Activated CD4-positive, alpha-beta T cell treated with anti-CD3 and anti-CD28 coated beads, Interleukin-2, Interleukin-4, amounts not matched to agents 100 ng/mL and 50 ng/mL, durations not matched to agents 16 hours and 8 hours (primary cell): Measurements from ENCODE around the gene BCAP29.

Experiments
- DNase-seq: peaks from one replicate; pipeline ENCODE4 v3.0.0-alpha.2; 2020; ENCODE audit warnings: low spot score

BCAP29 gene

DNA sequence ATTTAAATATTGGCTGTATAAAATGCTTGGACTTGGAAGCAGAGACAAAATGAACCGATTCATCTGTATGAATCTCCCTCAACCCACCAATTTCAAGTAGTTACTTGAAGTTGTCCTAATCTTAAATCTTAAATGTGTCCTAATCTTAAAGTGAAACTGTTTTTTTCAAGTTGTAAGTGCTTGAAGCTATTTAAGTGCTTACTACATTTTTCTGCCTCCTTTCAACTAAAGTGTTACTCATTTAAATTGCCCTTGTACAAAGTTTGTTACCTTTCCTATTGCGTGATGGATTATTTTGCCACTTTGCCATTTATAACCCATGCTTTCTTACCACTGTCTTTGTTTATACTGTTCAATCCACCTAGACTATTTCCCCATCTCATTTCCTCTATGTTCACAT lies 2.8 kb downstream of the BCAP29 start:
- no peak for DNase-seq

DNA sequence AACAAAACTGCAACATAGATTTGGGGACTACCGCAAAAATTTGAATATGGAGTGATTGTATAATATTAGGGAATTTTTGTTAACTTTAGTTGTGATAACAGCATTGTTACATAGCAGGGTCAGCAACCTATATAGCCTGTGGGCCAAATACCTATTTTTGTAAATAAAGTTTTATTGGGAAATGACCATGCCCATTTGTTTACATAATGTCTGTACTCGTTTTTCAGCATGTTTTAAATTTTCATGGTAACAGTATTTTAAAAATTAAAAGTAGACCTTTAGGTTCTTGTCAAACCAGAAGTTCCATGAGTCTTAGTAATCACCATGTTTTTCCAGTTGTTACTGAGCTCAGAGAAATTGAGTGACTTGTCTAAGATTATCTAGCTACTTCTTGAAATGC lies 4.7 kb downstream of the BCAP29 start:
- DNase-seq: no peak

DNA sequence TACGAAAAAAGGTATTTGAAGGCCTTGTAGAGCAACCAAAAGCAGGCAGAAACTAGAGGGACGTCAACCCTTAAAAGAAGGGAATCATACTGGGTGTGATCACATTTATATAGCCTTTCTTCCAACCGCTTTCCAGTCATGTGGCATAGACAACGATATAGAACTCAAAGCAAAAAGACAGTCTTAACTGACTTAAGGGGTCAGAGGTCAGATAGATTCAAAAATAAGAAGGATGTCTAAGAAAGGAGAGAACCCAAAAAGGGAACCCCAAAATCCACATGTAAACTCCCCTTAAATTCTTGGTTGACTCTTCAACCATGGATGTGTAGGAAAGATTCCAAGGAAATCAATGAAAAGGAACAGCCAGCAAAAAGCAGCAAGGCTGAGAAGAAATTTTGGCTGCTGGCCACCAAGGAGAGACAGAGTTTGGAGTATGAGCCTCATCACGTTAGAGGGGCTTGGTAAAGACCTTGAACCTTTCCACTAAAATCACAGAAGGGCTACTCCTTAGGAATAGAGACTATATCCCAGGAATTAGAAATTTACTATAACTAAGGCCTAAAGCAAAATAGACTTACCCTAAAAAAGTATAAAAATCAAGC lies 8.6 kb downstream of the BCAP29 start:
- DNase-seq: no peak

DNA sequence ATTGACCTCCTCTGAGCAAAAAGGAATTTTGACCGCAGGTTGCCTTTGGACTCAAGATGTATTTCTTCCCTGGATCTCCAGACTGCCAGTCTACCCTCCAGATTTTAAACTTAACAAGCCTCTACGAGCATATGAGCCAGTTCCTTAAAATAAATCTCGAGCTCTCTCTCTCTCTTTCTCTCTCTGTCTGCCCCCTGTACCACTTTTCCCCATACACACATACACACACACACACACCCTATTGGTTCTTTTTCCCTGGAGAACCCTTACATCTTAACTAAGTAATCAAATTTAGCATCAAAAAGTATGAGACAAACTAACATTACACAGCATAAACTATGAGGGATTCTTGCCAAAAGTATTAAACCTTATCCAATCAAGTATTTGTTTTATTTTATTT lies 11.4 kb downstream of the BCAP29 start:
- DNase-seq: no peak

DNA sequence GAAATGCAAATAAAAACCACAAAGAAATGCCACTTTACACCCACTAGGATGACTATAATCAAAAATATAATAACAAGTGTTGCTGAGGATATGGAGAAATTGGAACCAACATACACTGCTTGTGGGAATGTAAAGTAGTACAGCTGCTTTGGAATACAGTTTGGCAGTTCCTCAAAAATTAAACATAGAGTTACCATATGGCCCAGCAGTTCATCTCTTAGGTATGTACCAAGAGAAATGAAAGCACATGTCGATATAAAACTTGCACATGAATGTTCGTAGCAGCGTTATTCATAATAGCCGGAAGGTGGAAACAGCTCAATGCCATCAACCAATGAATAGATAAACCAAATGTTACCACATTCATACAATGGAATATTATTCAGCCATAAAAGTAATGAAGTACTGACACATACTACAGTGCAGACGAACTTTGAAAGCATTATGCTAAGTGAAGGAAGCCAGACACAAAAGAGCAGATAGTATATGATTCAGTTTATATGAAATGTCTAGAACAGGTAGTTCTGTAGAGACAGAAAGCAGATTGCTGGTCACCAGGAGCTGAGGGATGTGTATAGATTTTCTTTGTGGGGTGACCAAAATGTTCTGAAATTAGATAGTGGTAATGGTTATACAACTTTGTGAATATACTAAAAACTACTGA lies 12.4 kb downstream of the BCAP29 start:
- no peak for DNase-seq

DNA sequence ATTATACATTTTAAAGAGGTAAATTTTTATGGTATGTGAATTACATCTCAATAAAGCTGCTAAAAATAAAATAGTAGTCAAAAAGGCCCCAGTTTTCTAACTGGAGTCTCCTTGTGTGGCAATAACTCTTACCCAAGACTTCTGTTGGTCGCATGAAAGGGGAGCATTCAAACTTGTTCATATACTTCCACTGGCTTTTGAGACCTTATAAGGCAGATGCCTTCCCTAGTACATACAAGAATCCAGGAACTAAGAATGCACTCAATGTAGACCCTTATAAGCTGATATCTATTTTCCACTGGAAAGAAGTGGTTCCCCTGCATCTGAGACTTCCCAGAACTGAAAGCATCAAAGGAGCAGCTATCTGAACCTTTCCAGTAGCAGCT lies 13.0 kb downstream of the BCAP29 start:
- DNase-seq: no peak

DNA sequence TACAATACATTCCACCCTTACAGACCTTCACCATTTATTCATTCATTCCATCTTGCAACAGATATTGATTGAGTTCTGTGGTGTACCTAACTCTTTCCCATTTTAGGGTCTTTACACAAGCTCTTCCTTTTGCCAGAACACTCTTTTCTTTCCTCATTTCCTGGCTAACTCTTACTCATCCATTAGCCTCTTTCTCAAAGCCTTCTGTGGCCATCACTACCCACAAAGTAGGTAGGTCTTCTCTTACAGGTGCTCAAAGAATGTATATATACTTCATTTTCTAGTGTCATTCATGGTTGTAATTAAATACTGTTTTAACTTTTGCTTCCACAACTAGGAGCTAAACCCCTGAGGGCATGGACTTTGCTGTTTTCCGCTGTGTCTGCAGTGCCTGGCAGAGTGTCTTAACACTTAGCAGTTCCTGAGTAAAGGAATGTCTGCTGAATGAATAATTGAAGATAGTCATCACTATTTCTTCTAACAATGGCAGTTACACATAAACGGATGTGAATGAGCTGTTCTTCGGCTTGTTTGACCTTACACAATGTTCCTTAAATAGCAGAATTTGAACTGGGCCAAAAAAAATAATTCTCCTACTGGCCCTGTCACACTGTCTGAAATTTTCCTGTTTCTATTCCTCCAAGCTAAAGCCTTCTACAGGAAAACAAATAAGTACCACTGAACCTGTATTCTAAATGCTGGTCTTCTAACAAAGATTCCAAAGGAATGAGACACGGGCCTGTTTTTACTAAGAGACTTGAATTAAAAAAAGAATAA lies 15.1 kb downstream of the BCAP29 start:
- DNase-seq: no peak

DNA sequence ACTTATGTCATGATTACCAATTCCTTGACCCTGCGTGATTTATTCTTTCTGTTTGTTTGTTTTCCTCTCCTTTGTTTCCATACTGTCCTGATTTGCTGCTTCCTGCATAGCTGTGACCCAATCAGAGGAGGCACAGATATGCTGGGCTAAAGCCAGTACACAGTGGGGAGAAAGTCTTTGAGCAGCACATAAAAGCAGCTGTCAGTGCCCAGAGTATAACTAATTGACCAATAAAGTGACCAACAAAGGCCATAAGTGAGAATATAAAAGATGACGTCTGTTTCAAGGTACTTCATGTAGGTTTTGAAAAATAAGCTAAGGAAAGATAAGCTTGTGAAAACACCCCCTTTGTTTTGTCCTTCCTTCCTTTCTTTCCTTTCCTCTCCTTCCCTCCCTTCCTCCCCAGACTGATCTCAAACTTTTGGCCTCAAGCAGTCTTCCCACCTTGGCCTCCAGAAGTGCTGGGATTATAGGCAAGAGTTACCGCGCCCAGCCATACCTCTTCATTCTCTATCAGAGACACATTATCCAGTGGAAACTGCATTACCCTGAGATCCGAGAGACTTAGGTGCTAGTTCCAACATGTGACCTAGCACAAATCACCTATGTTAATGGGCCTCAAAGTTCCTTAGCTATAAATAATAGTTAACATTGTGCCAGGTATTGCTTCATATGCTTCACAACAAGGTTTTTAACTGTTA lies 17.0 kb downstream of the BCAP29 start:
- no peak for DNase-seq

DNA sequence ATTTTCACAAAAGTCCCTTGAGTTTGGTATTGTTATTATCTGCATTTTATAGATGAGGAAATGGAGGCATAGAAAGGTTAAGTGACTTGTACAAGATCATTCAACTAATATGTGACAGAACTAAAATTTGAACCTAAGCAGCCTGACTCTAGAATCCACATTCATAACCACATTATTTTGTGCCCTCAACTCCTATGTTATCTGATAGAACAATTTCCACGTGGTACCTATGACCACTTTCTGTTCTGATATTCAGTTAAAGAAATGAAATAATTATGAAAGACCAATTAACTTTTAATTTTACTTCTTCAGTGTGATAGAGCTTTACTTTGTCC lies 17.5 kb downstream of the BCAP29 start:
- no peak for DNase-seq

DNA sequence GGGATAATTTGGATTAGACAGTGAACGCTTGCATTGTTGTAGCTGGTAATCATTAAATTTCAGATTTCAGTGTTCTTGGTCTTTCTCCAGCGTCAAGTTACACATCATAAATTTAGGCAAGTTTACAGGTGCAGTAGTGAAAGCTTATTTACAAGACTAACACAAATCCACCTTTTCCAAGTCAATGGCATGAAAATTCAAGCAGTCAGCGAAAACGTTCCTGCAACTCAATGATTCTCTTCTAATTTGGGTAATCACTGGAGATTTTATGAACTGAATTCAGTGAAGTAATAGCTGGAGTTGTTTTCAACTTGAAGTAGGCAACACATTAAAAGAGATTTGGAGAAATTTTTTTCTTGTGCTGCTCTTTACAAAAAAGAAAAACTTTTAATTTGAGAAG lies 17.9 kb downstream of the BCAP29 start:
- no peak for DNase-seq

DNA sequence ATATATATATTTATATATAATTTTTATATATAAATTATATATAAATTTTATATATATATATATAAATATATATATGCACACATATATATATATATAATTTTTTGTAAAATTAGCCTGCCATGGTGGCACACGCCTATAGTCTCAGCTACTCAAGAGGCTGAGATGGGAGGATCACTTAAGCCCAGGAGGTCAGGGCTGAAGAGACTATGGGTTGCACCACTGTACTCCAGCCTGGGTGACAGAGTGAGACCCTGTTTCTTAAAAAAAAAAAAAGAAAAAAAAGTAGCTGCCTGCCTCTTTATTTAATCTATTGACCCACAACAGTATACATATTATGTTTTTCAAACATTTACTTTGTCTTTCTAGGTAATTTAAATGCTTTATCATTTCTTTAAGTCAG lies 19.2 kb downstream of the BCAP29 start:
- no peak for DNase-seq

DNA sequence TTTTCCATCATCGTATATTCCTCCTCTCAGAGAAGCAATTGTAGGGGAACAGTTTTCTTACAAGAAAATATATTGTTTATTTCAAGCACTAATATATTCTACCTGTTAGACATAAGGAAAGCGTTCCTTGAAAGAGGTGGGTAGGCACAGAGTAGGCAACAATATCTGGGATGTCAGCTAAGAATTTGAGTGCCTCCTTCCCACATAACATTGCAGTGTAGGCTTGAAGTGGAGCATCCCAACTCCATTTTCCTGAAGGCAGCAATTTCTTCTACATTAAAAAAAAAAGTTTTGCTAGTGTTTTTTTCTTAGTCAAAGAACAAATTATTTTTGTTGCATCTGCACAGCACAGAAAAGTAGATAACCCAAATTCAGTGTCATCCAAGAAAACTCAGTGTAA lies 20.8 kb downstream of the BCAP29 start:
- DNase-seq: no peak

DNA sequence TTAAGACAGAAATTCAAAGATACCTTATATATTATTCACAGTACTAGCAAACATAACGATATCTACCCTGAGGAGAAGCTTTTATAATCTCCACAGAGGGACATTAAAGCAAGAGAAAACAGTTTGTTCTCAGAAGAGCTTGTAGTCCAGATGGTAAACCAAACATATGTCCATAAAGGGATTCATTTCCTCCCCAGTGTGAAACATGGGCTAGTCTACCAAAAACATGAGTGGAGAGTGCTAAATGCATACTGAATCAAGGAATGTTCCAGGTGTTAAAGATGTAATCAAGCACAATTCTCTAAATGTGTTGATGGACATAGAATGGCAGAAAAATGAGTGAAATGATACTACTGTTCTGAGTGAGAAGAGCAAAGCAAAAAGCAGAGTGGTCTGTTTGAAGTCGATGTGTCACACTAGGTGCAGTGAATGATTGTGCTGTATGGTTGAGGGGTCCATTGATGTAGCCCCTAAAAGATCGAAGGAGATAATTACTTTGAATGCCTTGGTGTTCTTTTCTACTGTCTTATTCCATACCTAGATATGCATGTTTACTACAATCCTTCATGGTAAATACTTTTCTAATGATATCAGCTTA lies 25.3 kb downstream of the BCAP29 start:
- peak; percentile 20 for DNase-seq

DNA sequence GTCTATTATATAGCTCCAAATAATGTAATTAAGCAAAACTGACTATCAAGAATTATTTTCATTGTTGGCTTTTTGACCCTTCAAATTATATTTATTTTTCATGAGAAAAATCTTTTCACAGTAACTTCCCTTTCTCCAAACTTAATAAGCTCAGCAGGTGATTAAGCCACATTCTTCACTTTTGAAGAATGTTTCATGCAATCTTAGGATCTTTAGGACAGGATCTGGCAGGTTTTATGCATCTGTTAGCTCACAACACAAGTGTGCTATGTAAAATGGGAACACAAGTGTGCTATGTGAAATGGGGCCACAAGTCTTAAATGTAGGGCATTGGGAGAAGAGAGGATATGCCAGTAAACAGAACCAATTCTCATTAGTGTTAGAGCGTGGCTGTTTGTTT lies 26.3 kb downstream of the BCAP29 start:
- DNase-seq: no peak

DNA sequence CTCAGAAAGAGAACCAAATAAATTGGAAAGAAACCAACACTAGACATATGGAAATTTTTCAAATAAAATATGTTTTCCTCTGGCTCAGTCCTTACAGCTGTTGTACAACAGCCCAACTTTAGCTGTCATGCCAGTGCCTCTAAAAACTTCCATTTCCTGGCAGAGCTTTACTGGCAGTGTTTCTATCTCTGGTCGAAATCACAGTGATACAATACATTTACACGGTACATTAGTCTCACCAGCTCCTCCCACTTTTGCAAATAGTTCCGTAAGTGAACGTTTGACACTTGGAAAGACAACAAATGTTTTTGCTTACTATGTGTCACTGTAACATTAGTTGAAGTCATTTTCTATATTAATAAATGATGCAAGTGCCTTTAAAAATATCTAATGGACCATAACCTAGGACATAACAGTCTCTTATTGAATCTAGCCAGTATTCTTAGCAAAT lies 29.8 kb downstream of the BCAP29 start:
- DNase-seq: no peak

DNA sequence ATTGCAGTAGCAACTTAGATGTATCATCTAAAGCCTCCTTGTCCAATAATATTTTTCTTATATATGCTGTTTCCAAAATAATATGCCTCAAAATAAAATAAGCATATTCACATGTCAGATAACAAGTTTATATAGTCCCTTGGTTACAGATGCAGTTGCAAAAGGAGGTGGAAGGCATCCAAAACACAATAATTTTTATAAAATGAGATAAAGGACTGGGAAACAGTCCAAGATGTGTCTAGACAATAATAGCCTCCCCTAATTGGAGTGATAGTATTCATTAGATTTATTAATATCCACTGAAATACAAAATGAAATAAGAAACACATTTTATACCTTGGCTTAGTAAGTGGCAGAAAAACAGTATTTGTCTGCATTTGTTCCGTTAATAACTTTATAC lies 30.3 kb downstream of the BCAP29 start:
- no peak for DNase-seq

DNA sequence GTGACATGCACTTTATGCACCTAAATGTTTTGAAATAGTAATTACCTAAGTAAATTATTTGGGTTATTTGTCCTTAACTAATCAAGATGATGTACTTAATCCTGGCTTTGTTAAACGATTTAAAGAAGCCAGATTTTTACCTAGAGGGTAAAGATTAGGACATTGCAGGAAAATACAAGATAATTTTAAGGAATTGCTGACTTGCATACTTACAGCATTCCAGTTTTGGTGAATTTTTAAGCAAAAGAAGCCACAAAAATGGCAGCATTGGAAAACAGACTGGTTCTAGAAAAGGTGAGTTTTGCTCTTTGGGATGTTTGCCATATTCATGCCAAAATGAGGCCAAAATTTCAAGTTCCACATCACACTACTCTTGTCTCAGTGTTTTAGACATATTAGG lies 33.4 kb downstream of the BCAP29 start:
- no peak for DNase-seq

DNA sequence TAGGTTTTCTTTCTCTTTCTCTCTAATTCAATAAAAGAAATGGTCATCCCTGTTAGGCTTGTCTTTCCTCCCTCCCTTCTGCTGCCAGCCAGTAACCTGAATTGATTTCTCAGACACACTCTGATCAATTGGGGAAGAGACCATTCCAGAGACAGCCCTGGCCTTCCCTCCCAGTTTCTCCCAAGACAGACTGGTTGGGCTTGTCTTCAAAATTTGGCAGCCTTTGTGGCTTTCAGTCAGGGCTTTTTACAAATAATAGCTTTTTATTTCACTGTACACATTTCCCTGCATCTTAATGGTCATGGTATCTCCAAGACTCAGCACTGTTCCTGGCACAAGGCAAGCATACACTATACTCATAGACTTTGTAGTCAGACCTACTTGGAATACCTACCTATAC lies 33.9 kb downstream of the BCAP29 start:
- DNase-seq: no peak

DNA sequence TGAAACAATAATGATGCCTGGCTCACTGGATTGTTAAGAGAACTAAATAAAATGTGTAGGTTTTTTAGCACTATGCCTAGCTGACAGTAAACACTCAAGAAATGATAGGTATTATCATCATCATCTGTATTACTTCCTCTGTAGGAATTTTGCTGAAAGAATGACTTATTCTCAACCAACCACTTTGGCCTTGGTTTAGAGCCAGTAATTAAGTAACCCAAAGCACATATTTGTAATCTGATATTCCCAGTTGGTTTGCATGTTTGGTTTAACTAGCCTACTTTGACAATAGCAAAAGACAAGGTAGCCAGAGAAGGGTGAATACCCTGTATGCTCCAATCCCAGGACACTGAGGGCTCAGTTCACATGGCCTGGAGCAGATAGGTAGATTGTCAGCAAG lies 34.4 kb downstream of the BCAP29 start:
- no peak for DNase-seq

DNA sequence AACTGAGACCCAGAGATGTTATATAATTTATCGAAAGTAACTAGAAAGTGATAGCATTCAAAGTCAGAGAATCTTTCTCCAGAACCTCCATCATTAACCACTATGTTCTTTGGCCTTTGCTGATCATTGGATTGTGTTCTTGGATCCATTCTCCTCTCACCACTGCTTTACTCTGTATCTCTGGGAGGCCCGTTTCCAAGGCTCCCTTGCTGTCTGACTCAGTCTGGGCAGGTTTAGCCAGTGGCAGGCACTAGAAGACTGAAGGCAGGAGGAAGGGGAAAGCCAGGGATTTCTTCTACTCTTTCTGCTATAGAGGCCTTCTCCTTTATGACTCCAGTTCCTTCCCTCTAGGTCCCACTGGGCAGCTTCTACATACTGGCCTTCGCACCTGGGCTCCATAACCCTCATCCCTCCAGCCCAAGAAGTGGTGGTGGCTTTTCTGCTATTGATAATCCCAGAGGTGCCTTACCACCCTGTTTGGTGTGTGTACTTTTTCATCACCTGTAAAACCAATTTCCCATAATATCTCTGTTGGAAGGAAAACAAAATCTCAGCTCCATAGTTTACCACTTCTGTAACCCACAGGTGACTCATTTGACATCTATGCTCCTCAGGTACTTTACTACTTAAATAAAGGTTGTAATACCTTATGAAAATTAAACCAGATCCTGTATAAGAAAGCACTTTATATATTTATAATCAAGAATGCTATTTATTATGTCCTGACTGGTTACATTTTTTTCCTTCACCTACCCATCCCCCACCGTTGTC lies 36.0 kb downstream of the BCAP29 start:
- DNase-seq: no peak

DNA sequence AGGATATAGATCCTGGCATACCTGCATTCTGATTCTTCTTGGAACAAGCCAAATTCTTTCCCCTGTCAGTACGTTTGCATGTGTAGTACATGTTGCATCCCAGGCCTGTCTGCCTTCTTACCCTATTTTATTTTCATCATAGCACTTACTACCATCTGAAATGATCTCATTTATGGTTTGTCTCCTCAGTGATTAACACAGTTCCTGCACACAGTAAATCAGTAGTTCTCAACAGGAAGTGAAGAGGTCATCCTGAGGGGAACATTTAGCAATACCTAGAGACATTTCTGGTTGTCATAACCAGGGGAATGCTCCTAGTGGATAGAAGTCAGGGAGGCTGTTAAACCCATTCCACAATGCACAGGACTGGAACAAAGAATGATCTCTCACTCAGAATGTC lies 42.4 kb downstream of the BCAP29 start:
- DNase-seq: peak; percentile 13

DNA sequence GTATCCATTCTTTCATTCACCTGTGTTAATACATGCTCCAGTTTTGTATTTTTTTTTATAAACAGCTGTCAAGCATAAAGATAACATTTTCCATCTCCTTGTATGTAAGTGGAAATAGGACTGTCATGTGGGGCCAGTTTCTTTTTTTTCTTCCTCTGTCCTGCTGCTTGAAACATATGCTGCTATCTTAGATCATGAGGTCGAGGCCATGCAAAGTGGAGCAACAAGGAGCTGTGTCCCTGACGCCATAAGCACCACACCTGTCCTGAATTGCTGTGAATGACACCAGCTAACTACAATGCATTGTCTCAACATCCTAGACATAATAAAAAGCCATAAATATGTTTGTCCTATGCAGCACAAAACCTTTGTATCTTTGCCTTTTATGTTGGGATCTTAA lies 42.8 kb downstream of the BCAP29 start:
- no peak for DNase-seq
